Astrocyte of the cerebellum (primary cell): ENCODE data around the gene BCL11A.

ENCODE experiments used
- DNase-seq: peaks from one replicate; pipeline ENCODE4 v3.0.0-alpha.2; 2011; ENCODE audit warnings: low read depth
- H3K4me3 ChIP-seq: 2 replicates; pipeline ENCODE4 v1.5.1; 2011; ENCODE audit warnings: mild to moderate bottlenecking, low read depth, low read length, moderate library complexity
- CTCF ChIP-seq: IDR thresholded peaks from 2 replicates; pipeline ENCODE4 v1.5.1; 2012; ENCODE audit warnings: low read length, low read depth, moderate library complexity, mild to moderate bottlenecking; ENCODE audit errors: missing control alignments
- in situ Hi-C: cut with HindIII; loops from 2 replicates; pipeline ENCODE4 v1.10.0; 2017; ENCODE audit warnings: low sequenced_read_pairs

BCL11A gene

GRCh38 chr2:60509066-60509465 is 44.4 kb downstream of the BCL11A start:
- no peak for TF ChIP-seq CTCF
- in situ Hi-C loops: no loop called here

GRCh38 chr2:60508339-60508917 is 45.0 kb downstream of the BCL11A start:
- no peak overlapping the region for H3K4me3 ChIP-seq
- DNase-seq: no peak
- in situ Hi-C loops: no loop called here
- TF ChIP-seq CTCF: no peak

More at GRCh38 chr2:60509066-60509465, 44.4 kb downstream of the BCL11A start:
- H3K4me3 ChIP-seq: no peak overlapping the region
- DNase-seq: no peak

- no peak for DNase-seq
- in situ Hi-C loops: no loop called here
- TF ChIP-seq CTCF: no peak
- H3K4me3 ChIP-seq: no peak overlapping the region
Observed at GRCh38 chr2:60507211-60507965, 46.1 kb downstream of the BCL11A start.

GRCh38 chr2:60505880-60506260 is 47.6 kb downstream of the BCL11A start:
- no peak overlapping the region for H3K4me3 ChIP-seq
- in situ Hi-C loops: no loop called here
- TF ChIP-seq CTCF: no peak

GRCh38 chr2:60505240-60505879 is 48.1 kb downstream of the BCL11A start:
- in situ Hi-C loops: no loop called here
- no peak for TF ChIP-seq CTCF
- no peak overlapping the region for H3K4me3 ChIP-seq
- DNase-seq: no peak

More at GRCh38 chr2:60505880-60506260, 47.6 kb downstream of the BCL11A start:
- DNase-seq: no peak

- in situ Hi-C loops: no loop called here
- no peak for TF ChIP-seq CTCF
- H3K4me3 ChIP-seq: no peak overlapping the region
- DNase-seq: no peak
Observed at GRCh38 chr2:60504049-60504448, 49.4 kb downstream of the BCL11A start.
